Astrocyte of the hippocampus (primary cell): ENCODE results near the gene UBE2O.
"Not testable (repeated sequence)": the region's sequence is repeated elsewhere in the genome, so short reads cannot be mapped to it uniquely, and the experiment has no call there.

ENCODE experiments used
- DNase-seq: peaks from one replicate; pipeline ENCODE4 v3.0.0; 2011; ENCODE audit warnings: low read depth, low spot score

Gene UBE2O

DNA sequence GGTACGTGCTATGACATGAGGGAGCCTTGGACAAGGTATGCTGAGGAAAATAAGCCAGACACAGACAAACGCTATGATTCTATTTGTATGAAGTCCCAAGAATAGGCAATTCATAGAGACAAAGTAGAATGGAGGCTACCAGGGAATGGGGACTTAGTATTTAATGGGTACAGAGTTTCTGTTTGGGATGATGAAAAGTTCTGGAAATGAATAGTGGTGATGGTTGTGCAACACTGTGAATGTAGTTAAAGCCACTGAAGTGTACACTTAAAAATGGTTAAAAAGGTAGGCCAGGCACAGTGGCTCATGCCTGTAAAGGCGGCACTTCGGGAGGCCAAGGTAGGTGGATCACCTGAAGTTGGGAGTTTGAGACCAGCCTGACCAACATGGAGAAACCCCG is 102.5 kb downstream of the UBE2O start:
- DNase-seq, result no peak

GRCh38 chr17:76346936-76347335 is 106.0 kb downstream of the UBE2O start:
- DNase-seq, result not testable (repeated sequence)

GRCh38 chr17:76345377-76345974 is 107.5 kb downstream of the UBE2O start:
- no peak for DNase-seq

DNA sequence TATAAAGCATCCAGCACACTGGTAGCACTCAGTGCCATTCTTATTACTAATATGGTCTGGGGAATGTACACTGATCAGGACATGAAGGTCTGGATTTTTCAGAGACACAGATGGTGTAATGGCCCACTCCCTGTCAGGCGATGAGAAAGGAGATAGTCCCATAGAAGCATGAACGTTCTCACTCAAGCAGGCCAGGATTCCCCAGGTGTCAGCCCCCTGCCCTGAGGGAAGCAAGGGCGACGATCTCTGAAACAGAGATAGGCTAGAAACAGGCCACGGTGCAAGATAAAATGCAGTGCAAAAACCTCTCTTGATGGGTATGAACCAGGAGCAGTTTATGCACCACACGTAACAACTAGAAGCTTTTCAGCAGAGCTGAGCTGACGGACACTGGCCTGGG is 109.8 kb downstream of the UBE2O start:
- no peak for DNase-seq

DNA sequence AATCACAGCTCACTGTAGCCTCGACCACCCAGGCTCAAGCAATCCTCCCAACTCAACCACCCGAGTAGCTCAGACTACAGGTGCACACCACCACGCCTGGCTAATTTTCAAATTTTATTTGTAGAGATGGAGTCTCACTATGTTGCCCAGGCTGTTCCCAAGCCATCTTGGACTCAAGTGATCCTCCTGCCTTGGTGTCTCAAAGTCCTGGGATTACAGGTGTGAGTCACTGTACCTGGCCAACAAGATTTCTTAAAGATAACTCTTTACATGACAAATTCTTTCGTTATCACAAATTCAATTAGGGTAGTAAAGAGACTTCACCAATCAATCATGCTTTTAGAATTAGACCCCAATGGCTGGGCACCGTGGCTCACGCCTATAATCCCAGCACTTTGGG is 111.7 kb downstream of the UBE2O start:
- no peak for DNase-seq
